Kidney epithelial cell (primary cell): ENCODE data around the gene ELP4. TPM values are rescaled to one million over a fixed set of nuclear protein-coding genes. Genes with fewer than 3 reads are reported as not detected.

Source experiments
- DNase-seq: peaks from one replicate; pipeline ENCODE4 v3.0.0-alpha.2; 2010; ENCODE audit warnings: low read depth
- H3K27me3 ChIP-seq: 2 replicates; pipeline ENCODE4 v1.6.0; 2011; ENCODE audit warnings: low read length; ENCODE audit not compliant: control insufficient read depth, insufficient read depth
- H3K36me3 ChIP-seq: 2 replicates; pipeline ENCODE4 v1.5.1; 2011; ENCODE audit warnings: low read length; ENCODE audit not compliant: control insufficient read depth, insufficient read depth
- H3K4me3 ChIP-seq: 2 replicates; pipeline ENCODE4 v1.5.1; 2011; ENCODE audit warnings: low read depth, mild to moderate bottlenecking, control low read depth, low read length
- total RNA-seq: library from RNA; depleted of rRNA; stranded (reverse); fragments of >200 nt; gene quantifications from 2 replicates; pipeline ENCODE4 v1.2.3, GENCODE V29; 2015
- TF ChIP-seq, protein P1 (sequence below): IDR thresholded peaks from 2 replicates; pipeline ENCODE4 v1.5.1; 2011; ENCODE audit warnings: mild to moderate bottlenecking, moderate library complexity, low read length, control low read depth, inconsistent platforms; ENCODE audit not compliant: insufficient read depth, poor library complexity, severe bottlenecking

The ELP4 gene
- total RNA-seq, 1 donor from 2014 or later: 19.1 TPM

DNA sequence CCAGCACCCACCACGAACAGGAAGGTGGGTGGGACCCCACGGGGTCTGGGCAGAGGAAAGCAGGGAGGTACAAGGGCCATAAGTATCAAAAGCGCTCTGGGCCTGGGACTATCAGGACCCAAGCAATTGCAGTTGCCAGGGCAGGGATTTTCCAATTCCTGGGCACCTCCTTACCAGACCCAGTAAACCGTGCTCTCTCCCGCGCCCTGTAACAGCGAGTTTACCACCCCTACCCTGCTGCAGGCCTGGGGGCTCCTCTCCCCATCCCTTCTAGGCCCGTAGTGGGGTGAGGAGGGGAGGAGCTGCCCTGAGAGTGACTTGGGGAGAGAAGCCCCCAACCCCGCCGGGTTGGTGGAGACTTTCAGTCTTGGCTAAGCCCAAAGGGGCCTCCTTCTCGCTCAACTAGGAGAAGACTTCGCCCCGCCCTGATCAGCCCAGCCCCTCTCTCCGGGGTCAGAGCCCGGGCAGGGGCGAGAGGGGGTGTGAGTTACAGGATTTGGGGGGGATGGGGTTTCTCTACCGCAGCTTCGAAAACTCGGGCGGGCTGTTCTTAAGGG lies 296.1 kb downstream of the ELP4 start:
- DNase-seq: no peak

DNA sequence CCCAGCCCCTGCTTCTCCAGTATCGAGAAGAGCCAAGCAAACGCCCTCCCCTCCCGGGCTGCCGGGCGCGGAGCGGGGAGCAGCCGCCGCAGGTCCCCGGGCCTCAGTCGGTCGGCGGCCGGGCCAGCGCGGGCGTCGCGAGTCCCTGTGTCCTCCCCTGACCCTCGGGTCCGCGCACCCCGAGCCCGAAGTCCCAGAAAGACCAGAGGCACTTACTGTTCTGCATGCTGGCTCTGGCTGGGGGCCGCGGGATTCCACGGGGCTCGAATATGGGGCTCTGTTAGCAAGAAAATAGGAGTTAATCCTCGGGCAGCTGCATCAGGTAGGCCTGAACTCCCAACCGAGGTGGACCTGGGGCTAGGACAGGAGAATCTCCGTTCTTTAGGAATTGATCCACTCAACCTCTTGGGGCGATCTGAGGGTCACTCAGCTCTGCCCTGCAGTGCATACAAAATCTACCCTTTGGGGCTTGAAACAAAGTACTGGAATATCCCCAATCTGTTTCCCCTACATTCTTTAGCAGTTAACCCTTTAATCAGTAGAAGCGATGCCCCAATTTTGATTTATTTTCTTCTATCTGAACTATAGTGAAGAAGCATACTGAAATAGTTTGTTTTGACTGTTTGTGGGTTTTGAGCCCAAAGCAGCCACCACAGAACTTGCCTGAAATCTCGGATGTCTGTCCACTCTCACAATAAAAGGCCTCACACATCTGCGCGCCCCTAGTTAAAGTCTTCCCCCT lies 296.8 kb downstream of the ELP4 start:
- peaks cover 92% of the 10 kb centered on the region for H3K27me3 ChIP-seq
- no peak overlapping the region for H3K4me3 ChIP-seq
- no peak for DNase-seq
- TF ChIP-seq, protein P1, sequence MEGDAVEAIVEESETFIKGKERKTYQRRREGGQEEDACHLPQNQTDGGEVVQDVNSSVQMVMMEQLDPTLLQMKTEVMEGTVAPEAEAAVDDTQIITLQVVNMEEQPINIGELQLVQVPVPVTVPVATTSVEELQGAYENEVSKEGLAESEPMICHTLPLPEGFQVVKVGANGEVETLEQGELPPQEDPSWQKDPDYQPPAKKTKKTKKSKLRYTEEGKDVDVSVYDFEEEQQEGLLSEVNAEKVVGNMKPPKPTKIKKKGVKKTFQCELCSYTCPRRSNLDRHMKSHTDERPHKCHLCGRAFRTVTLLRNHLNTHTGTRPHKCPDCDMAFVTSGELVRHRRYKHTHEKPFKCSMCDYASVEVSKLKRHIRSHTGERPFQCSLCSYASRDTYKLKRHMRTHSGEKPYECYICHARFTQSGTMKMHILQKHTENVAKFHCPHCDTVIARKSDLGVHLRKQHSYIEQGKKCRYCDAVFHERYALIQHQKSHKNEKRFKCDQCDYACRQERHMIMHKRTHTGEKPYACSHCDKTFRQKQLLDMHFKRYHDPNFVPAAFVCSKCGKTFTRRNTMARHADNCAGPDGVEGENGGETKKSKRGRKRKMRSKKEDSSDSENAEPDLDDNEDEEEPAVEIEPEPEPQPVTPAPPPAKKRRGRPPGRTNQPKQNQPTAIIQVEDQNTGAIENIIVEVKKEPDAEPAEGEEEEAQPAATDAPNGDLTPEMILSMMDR: no peak
- no peaks in the 10 kb centered on the region for H3K36me3 ChIP-seq

More for the DNA sequence above, 296.1 kb downstream of the ELP4 start:
- Histone ChIP-seq H3K4me3 (no peak overlapping the region), H3K27me3 (peaks cover 92% of the 10 kb centered on the region), H3K36me3 (no peaks in the 10 kb centered on the region)
- TF ChIP-seq, protein P1: no peak

DNA sequence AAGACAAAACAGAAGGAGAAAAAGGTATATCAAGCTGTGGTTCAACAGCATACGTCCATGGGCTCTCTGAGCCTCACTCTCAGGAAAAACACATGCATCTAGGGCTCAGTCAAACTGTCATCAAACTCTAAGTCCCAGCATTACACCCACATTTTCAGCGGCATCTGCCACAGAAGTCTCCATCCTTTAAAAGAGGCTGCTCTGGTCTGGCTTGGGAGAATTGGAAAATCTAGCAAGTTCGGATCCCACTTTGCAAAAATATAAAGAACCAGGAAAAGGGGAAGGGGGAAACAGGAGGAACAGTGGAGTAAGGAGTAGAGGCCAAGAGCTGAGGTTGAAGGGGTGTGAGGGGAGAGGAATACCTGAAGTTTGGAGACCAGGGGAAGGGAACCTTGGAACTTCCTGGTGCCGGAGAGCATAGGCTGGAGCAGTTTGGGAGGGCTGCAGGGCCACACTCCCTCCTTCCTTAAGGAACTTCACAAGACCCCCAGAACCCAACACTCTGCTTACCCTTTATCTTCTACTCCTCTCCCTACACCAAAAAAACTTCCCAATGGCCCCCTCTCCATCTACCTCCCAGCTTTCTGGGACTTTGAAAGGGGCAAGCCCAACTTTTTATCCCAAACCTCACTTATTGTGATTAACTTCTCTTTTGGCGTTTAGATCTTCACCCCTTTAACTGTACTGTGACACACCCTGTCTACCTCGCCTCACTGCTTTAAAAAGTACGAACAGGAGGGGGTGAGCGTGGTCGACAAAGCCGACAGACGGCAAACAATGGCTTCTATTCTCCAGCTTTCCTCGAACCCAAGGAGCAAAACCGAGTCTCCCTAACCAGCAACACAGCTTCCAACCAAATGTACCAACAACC lies 297.6 kb downstream of the ELP4 start:
- Histone ChIP-seq H3K36me3 (no peaks in the 10 kb centered on the region), H3K27me3 (peaks cover 97% of the 10 kb centered on the region), H3K4me3 (no peak overlapping the region)
- no peak for DNase-seq
- TF ChIP-seq, protein P1: no peak

DNA sequence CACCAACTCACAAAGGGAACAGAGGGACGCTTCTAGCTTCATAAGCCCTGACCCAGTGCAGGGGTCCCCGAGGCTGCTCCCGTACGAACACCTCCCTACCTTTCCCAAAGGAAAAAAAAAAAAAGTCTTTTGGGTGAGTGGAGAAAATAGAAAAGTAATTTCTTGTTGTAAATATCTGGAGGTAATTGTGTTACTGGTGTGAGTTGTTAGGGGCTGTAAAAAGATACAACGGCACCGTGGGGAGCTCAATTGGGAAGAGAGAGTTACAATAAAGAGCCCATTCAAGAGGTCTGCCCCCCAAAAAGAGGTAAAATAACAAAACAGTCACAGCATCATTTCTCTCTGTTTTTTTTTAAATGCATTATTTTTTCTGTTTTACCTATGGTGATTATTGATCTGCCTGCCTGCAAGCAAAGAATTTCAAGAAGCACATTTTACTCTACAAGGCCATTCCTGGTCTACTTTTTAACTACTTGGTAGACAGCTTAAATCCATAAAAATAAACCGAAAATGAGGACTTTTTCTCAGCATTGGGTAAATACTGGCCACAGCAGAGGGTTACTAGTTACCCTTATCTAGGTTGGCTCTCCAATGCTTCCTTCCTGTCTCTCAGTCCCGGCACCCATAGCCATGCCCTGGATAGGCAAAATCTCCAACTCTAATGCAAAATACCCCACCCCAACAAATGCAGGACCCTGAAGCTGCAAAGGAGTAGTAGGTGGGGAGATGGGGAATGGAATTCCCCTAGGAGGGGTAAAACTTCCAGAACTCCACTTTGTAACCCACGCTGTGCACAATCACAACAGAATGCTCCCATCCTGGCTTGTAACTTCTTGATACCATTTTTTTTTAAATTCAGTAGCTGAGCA lies 298.5 kb downstream of the ELP4 start:
- no peak for DNase-seq
- TF ChIP-seq, protein P1: no peak
- H3K27me3 ChIP-seq: peaks cover 99% of the 10 kb centered on the region
- no peaks in the 10 kb centered on the region for H3K36me3 ChIP-seq
- H3K4me3 ChIP-seq: no peak overlapping the region

DNA sequence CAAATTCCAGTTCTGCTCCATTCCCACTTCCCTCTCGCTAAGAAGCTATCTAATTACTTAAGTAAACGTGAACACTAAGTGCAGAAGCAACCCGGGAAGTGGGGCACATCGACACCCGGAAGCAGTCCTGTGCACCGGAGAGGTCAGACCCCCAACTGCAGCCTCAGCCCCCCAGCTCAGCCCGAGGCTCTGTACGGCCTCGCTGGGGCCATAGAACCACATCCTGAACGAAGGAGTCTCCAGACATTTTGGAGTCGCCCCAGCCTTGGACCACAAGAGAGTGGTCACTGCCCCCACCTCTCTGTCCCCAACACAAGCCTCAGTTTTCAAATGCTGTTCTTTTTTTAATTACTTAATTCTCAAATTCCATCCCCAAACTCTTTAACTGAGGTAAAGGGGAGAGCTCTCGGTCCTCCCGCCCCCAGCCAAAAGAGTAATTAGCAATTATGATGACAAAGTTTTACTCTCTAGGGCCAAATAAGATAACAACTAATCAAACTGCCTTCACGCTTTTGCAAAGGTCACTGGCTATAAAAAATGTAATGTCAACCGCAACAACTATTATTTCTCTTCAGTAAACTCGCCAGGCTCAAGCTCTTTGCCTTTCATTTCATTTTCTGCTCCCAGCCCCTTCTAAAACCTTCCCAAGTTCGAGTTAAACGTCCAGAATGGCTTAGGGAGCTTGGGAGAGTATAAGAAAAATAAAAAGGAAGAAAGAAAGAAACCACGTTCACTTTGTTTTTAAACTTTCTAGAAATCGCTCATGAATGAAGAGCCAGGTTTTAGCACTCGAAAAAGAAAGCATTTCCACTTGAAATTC lies 299.4 kb downstream of the ELP4 start:
- no peak overlapping the region for H3K4me3 ChIP-seq
- no peak for DNase-seq
- TF ChIP-seq, protein P1: no peak
- H3K27me3 ChIP-seq: peaks cover 99% of the 10 kb centered on the region
- H3K36me3 ChIP-seq: no peaks in the 10 kb centered on the region
